DMS153 treated with DMSO at 0.1 percent for 48 hours (cell line): ENCODE results near the gene INSIG1.

Source experiments
- DNase-seq: peaks from one replicate; lab custom pipeline; 2025; ENCODE audit not compliant: unreplicated experiment; lab: John Stamatoyannopoulos, UW

The INSIG1 gene

GRCh38 chr7:155297517-155298287, at the start of gene INSIG1:
Gene INSIG1 (plus strand): TSS chr7:155297878. CDS start chr7:155298286, 408 bp downstream.
- DNase-seq, result peak; percentile 60

GRCh38 chr7:155248366-155248756, 49.3 kb upstream of the INSIG1 start:
- DNase-seq, result no peak

- no peak for DNase-seq
These were observed 45.8 kb upstream of the INSIG1 start for GRCh38 chr7:155251831-155252230.

DNA sequence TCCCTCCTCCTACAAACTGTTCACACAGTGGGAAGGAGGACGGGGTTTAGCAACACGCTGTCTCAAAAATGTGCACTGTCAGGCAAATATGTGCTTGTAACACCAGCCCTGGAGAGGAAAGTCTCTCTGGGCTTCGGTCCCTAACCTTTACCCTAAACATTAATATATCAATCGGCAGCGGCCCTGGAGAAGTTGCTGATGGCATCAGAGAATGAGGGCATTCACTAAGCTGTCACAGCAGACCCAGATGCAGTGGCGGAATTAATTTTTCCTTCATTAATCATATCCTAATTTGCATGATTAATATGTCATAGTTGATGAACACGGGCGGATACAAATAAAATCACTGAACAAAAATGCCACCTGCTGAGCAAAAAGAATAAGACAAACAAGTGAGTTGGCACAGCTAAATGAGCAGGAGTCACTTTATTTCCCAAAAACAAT, 45.2 kb upstream of the INSIG1 start:
- DNase-seq, result no peak

- no peak for DNase-seq
These were observed 44.7 kb upstream of the INSIG1 start for GRCh38 chr7:155252892-155253501.

DNA sequence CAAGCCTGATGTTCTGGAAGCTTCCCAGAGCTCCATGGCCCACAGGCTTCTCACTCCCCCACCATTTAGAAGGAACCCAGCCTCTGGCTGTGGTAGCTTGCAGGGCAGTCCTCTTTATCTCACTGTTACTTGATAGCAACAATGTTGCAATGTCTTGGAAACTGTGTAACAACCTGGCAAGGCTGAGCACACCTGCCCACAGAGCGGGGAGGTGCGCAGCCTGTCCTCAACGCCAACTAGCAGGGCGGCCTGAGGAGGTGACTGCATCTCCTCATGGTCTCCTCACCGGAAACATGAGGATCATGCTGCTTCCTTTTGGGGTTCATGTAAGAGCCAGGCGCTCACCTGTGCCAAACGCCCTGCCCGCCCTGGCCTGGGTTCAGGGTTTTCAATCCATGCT, 43.7 kb upstream of the INSIG1 start:
- no peak for DNase-seq

DNA sequence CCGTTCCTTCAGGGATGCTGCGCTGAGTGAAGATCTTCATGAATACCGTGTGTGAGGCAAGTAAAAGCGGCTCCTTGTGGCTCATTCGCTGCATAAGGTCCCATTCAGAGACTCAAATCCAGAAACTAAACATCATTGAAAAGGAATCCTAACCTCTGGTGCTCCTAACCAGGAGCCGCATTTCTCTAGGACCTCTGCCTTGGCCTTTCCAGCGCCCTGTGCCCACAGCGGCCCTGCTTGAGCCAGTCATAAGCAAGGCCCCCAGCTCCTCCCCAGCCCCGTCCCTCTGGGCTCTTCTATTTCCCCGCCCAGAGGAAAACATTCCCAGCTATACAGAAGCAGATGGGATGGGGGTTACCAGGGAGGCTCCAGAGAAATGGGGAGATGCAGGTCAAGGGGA, 42.6 kb upstream of the INSIG1 start:
- DNase-seq, result no peak

DNA sequence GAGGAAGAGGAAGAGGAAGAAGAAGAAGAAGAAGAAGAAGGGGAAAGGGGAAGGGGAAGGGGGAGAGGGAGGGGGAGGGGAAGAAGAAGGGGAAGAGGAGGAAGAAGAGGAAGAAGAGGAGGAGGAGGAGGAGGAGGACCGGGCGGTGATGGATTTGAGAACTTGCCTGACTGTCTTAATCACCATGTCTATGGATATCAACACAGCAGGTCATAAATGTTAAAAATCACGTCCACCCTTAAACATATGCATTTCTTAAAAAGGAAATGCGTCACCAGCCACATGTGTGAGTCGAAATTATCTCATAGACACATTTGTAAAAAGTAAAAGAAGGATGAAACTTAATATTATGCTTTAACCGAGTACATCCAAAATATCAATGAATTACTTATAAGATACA, 42.1 kb upstream of the INSIG1 start:
- DNase-seq, result no peak

- DNase-seq, result no peak
These were observed 41.5 kb upstream of the INSIG1 start for GRCh38 chr7:155256081-155256760.

DNA sequence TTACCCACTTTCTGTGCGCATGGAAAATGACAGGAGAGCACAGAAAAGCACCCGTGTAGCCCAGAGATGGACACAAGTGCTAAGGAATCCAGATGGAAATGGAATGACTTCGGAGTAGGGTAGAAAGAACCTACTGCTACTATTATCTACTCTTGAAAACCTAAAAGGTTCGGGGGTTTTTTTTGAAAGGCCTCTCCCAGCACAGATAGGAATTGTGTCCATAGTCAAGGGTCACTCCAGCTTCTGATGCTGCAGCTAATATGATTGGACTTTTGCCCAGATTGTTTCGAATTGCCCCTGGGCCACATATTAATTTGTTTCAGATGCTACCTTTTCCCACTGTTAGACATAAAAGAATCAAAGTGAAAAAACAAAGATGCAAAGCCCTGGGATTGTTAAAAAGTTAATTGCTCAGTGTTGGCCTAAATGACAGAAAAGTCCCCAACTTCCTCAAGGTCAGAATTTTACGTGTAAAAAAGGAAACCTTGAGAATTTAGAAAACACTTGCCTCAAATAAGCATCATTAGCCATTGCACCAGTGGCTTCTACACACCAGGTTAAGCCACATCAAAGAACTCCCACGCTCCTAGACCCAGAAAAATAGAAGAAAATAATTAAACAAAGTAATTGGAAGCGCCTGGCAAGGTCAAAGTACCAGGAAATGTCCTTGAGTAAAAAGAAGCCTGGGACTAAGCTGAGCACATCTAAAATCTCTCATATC, 40.8 kb upstream of the INSIG1 start:
- no peak for DNase-seq

DNA sequence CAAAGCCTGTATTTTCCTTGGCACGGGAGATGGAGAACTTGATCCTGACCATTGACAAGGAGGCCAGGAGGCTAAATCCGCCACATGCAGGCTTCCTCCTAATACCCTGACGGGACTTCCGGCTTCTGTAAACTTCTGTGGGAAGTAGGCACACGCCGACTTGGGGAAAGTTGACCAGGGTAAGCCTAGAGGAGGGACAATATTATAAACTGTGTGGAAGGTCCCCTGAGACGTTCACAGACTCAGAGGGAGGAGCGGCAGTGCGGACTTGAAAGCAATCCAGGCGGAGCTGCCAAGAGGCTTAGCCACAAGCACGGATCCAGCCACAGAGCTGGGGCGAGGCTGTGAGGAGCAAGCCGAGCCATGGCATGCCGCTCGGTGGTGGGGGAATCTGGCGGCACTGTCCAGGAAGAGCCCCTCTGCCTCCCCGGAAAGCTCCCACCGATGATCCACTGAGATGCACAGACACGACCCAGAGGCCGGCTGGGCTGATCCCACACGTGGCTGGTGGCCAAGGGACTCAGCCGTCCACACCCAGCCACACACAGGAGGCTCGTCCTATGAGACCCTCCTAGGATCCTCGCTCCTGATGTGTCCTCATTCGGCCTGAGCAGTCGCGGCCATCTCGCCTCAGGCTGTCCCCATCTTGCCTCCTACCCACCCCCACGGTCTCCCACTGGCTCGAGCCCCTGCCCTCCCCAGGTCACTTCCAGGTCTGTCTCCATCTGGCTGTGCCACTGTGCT, 40.0 kb upstream of the INSIG1 start:
- no peak for DNase-seq

DNA sequence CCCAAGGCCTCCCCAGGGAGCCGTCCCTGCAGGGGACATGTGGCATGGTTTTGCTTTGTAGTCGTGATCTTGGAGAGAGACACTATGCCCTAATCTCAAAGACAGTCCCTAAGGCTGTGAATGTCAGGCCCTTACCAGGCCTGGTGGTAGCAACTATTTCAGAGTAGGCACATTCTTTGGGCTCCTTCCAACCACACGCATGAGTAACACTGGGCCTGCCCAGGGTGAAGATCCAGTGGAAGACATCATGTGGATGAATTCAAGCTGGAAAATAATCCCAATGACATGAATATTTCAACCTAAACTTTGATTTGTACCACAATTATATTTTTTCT, 39.5 kb upstream of the INSIG1 start:
- DNase-seq, result no peak

GRCh38 chr7:155259866-155260497, 37.7 kb upstream of the INSIG1 start:
- DNase-seq, result no peak

GRCh38 chr7:155260498-155260872, 37.2 kb upstream of the INSIG1 start:
- no peak for DNase-seq

DNA sequence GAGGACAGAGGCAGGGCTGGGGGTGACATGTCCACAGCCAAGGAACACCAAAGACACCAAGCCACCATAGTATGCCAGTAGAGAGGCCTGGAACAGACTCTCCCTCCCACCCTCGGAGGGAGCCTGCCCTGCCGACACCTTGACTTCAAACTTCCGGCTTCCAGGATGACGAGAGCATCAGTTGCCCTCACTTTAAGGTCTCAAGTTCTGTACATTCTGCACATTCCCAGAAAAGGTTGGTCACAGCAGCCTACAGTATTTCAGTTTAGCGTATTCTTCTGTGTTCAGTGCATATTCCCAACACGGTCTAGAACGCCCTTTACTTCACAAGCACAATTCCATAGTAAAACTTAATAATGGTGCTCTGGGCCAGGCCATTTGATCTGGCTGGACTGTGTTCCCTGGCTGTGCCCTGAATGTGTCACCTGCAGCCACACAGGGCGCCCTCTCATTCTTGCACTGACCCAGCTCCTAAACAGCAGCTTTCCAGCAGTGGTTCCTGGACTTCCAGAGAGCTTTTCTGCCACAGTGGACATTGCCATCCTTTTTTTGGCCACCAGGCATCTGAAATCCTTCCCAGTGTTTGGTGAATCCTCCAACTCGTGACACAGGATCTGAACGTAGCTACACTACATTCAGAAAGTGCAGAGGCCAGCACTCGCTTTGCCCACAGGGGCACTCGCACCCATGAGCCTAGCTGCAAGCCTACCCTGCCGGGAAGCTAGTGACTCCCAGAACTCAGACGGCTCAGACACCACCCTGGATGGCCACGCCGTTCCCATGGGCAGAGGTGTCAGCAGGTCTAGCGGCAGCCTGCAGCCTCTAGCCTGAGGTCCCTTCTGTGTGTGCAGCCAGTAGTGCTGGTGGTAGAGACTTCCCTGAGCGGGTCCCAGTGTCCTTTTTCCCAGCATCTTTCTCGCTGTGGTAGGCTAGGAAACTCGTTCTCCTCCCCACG, 36.4 kb upstream of the INSIG1 start:
- DNase-seq, result no peak

GRCh38 chr7:155262031-155262430, 35.6 kb upstream of the INSIG1 start:
- DNase-seq, result no peak

DNA sequence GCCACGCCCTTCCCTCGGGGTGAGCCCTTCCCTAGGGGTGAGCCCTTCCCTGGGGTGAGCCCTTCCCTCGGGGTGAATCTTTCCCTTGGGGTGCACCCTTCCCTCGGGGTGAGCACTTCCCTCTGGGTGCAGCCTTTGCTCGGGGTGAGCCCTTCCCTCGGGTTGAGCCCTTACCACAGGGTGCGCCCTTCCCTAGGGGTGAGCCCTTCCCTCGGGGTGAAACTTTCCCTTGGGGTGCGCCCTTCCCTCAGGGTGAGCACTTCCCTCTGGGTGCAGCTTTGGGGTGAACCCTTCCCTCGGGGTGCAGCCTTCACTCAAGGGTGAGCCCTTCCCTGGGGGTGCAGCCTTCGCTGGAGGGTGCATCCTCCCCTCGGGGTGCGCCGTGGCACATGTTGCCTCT, 34.6 kb upstream of the INSIG1 start:
- DNase-seq, result no peak

DNA sequence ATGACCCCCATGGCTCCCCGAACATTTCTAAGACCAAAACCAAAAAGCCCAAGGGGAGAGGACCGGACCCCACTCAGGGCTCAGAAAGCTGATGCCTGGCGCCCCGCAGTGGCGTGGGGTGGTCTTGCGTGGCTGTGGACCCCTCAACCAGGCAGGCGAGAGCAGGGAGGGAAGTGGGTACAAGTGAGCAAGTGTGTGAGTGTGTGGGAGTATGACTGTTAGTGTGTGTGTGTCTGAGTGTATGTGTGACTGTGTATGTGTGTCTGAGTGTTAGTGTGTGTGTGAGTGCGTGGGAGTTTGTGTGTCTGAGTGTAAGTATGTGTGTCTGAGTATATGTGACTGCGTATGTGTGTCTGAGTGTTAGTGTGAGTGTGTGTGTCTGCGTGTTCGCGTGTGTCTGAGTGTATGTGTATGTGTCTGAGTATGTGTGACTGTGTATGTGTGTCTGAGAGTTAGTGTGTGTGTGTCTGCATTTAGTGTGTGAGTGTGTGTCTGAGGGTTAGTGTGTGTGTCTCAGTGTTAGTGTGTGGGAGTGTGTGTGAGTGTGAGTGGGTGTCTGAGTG, 34.0 kb upstream of the INSIG1 start:
- DNase-seq, result no peak

GRCh38 chr7:155265144-155265543, 32.5 kb upstream of the INSIG1 start:
- DNase-seq, result no peak
